BLaER1 treated with 17β-estradiol and CSF1 and Interleukin-3, amounts not matched to agents 10 nM and 100 nM (cell line): ENCODE measurements around the gene HSBP1L1.

Experiments used
- H3K27ac ChIP-seq, 11 experiments: shearing (Covaris generic); formaldehyde crosslinking; 2 replicates each; pipeline ENCODE4 v1.8.1; 2022
- H3K27me3 ChIP-seq, 11 experiments: shearing (Covaris generic); formaldehyde crosslinking; 2 replicates each; pipeline ENCODE4 v1.8.1; 2022
- H3K36me3 ChIP-seq, 11 experiments: shearing (Covaris generic); formaldehyde crosslinking; 2 replicates each; pipeline ENCODE4 v1.8.1; 2022
- H3K4me1 ChIP-seq, 10 experiments: shearing (Covaris generic); formaldehyde crosslinking; 2 replicates each; pipeline ENCODE4 v1.8.1; 2022
- H3K4me2 ChIP-seq, 11 experiments: shearing (Covaris generic); formaldehyde crosslinking; 2 replicates each; pipeline ENCODE4 v1.8.1; 2022
- H3K4me3 ChIP-seq, 10 experiments: shearing (Covaris generic); formaldehyde crosslinking; 2 replicates each; pipeline ENCODE4 v1.8.1; 2022
- H3K9ac ChIP-seq, 11 experiments: shearing (Covaris generic); formaldehyde crosslinking; 2 replicates each; pipeline ENCODE4 v1.8.1; 2022
- H3K9me3 ChIP-seq, 11 experiments: shearing (Covaris generic); formaldehyde crosslinking; replicated peaks in 1 of 11; 2 replicates each; pipeline ENCODE4 v1.8.1; 2022
- H4K20me1 ChIP-seq, 11 experiments: shearing (Covaris generic); formaldehyde crosslinking; 2 replicates each; pipeline ENCODE4 v1.8.1; 2022
- Cebpa-rat ChIP-seq, 11 experiments: shearing (Covaris generic); IDR thresholded peaks; 2 replicates each; pipeline ENCODE4 v1.8.1; 2022

Gene HSBP1L1

GRCh38 chr18:79935499-79935898, 28.9 kb upstream of the HSBP1L1 start:
- Histone ChIP-seq H3K36me3 (peaks cover 77 to 99% (median 91%) of the 10 kb centered on the region in 11 experiments), H3K27ac (peak overlapping the region in 1 of 11 experiments; percentile 33; a peak in 2 of 22 replicates), H3K9me3 (peaks cover 28 to 71% (median 49%) of the 10 kb centered on the region in 11 experiments)

GRCh38 chr18:79935925-79936324, 28.5 kb upstream of the HSBP1L1 start:
- peaks cover 78 to 99% (median 91%) of the 10 kb centered on the region in 11 experiments for H3K36me3 ChIP-seq
- no peak for TF ChIP-seq Cebpa-rat (IDR thresholded peaks at IDR 0.05)

More at GRCh38 chr18:79935499-79935898, 28.9 kb upstream of the HSBP1L1 start:
- Histone ChIP-seq H3K4me2 (peak overlapping the region in 9 of 11 experiments; percentile 2 to 87 (median 57); a peak in 14 of 22 replicates), H3K4me1 (peaks cover 22 to 45% (median 28%) of the 10 kb centered on the region in 10 experiments), H4K20me1 (peaks cover 61 to 82% (median 70%) of the 10 kb centered on the region in 11 experiments), H3K27me3 (no peaks in the 10 kb centered on the region), H3K9ac (peak overlapping the region in 2 of 11 experiments; percentile 35 to 46; a peak in 1 of 22 replicates), H3K4me3 (no peak overlapping the region)
- no peak for TF ChIP-seq Cebpa-rat (IDR thresholded peaks at IDR 0.05)

DNA sequence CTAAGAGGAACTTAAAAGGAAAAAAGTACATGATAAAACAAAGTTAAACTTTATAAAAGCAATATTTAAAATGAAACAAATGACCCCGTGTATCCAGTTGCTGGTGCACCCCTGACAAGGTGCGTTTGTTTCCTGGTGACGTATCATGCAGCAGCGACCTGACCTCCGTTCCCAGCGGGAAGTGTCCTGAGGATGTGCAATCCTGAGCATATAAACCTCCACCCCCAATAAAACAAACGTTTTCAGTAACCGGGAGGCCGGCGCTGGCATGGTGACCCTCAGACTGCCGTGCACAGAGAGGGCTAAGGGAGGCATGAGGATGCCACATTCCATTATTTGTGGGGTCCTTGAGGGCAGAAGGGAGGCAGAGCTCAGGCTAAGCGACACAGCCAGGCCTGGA, 27.8 kb upstream of the HSBP1L1 start:
- Histone ChIP-seq H3K4me2 (peak overlapping the region in 2 of 11 experiments; percentile 76 to 85; a peak in 2 of 22 replicates), H3K9ac (no peak overlapping the region), H3K9me3 (peaks cover 17 to 64% (median 38%) of the 10 kb centered on the region in 11 experiments), H3K4me3 (no peak overlapping the region), H4K20me1 (peaks cover 73 to 91% (median 81%) of the 10 kb centered on the region in 11 experiments), H3K36me3 (peaks cover 78 to 99% (median 91%) of the 10 kb centered on the region in 11 experiments), H3K27ac (no peak overlapping the region), H3K4me1 (peaks cover 22 to 45% (median 26%) of the 10 kb centered on the region in 10 experiments), H3K27me3 (no peaks in the 10 kb centered on the region)
- no peak for TF ChIP-seq Cebpa-rat (IDR thresholded peaks at IDR 0.05)

More at GRCh38 chr18:79935925-79936324, 28.5 kb upstream of the HSBP1L1 start:
- H3K4me1 ChIP-seq: peaks cover 22 to 45% (median 28%) of the 10 kb centered on the region in 10 experiments
- peaks cover 24 to 71% (median 45%) of the 10 kb centered on the region in 11 experiments for H3K9me3 ChIP-seq
- H3K27me3 ChIP-seq: no peaks in the 10 kb centered on the region
- peak overlapping the region in 7 of 11 experiments; percentile 2 to 87 (median 57); a peak in 11 of 22 replicates for H3K4me2 ChIP-seq
- H4K20me1 ChIP-seq: peaks cover 65 to 86% (median 74%) of the 10 kb centered on the region in 11 experiments
- H3K27ac ChIP-seq: peak overlapping the region in 1 of 11 experiments; percentile 33; a peak in 1 of 22 replicates
- H3K4me3 ChIP-seq: no peak overlapping the region
- no peak overlapping the region for H3K9ac ChIP-seq

DNA sequence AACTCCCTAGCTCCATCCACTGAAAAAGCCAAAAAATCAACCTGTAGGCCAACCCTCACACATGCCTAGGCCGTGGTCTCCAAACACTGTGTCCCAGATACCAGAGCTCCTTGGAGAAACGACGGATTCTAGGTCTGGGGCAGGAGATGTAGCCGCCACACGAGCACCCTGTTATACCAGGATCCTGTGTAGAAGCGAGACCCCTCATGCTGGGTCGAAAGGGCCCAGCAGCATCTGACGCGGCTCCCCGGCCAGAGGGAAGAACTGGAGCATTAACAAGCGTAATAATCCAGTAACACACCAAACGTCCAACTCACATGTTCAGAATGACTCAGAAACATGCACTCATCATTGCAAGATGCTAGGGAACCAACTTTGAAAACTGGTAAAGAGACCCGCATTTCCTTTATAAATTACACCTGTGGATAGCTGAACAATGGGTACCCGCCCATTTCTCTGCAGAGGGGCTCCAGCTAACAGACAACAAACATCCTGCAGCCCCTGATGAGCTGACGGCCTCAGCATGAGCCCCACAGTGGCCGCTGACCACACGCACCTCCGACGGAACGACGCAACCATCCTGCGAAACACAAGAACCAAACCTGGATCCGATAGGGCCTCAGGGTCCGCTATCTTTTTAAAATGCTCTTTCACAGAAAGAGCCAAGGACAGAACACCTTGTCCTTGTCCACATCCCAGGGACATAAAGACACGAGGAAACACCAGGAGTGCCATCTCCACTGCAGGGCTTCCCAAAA, 27.2 kb upstream of the HSBP1L1 start:
- Histone ChIP-seq H4K20me1 (peaks cover 79 to 97% (median 87%) of the 10 kb centered on the region in 11 experiments), H3K4me1 (peaks cover 22 to 45% (median 26%) of the 10 kb centered on the region in 10 experiments), H3K9ac (no peak overlapping the region), H3K36me3 (peaks cover 82 to 99% (median 91%) of the 10 kb centered on the region in 11 experiments), H3K4me2 (no peak overlapping the region), H3K4me3 (no peak overlapping the region), H3K27me3 (no peaks in the 10 kb centered on the region), H3K9me3 (peaks cover 10 to 58% (median 32%) of the 10 kb centered on the region in 11 experiments), H3K27ac (no peak overlapping the region)
- no peak for TF ChIP-seq Cebpa-rat (IDR thresholded peaks at IDR 0.05)

DNA sequence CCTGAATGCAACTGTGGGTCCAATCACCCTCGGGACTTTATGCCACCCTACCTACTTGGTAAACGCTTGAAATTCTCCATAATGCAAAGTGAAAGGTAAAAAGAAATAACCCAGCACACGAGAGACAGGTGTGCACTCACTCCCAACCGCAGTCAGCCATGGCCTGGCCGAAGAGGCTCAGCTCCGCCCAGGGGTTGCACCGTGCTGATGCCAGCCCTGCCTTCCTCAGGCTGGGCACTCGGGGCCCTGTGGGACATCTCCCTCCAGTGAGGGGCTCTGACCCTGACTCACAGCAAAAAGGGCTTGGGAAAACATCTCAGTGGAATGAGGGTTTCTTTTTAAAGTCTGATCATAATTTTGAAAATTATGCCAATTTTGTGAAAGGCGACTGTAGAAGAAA, 26.2 kb upstream of the HSBP1L1 start:
- H3K4me2 ChIP-seq: no peak overlapping the region
- H3K9ac ChIP-seq: no peak overlapping the region
- H3K9me3 ChIP-seq: peaks cover 1 to 49% (median 22%) of the 10 kb centered on the region in 11 experiments
- peaks cover 22 to 41% (median 26%) of the 10 kb centered on the region in 10 experiments for H3K4me1 ChIP-seq
- no peak for TF ChIP-seq Cebpa-rat (IDR thresholded peaks at IDR 0.05)
- H3K27me3 ChIP-seq: no peaks in the 10 kb centered on the region
- peaks cover 88 to 100% (median 96%) of the 10 kb centered on the region in 11 experiments for H4K20me1 ChIP-seq
- no peak overlapping the region for H3K27ac ChIP-seq
- H3K4me3 ChIP-seq: no peak overlapping the region
- peaks cover 82 to 99% (median 92%) of the 10 kb centered on the region in 11 experiments for H3K36me3 ChIP-seq

DNA sequence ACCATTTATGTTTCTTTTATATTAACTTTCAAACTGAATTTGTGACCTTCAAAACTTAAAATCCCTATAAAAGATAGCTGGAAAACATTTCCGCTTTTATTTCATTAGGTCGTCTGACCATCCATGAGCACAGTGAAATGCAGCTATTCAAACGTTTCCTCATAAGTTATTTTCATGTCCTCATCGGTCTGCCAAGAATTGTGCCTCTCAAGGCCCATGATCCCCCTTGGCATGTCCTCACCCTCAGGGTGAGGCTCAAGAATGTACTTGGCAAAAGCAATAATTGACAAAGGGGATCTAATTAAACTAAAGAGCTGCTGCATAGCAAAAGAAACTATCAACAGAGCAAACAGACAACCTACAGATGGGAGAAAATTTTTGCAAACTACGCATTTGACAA, 25.3 kb upstream of the HSBP1L1 start:
- Histone ChIP-seq H4K20me1 (peaks cover 97 to 100% (median 99%) of the 10 kb centered on the region in 11 experiments), H3K9me3 (peaks cover 0 to 40% (median 14%) of the 10 kb centered on the region in 11 experiments; a peak in 11 of 22 replicates)
- no peak for TF ChIP-seq Cebpa-rat (IDR thresholded peaks at IDR 0.05)

GRCh38 chr18:79940126-79940813, 24.2 kb upstream of the HSBP1L1 start:
- no peak overlapping the region for H3K9ac ChIP-seq
- H3K4me1 ChIP-seq: peaks cover 19 to 27% (median 23%) of the 10 kb centered on the region in 10 experiments
- H3K4me3 ChIP-seq: no peak overlapping the region

More for the DNA sequence above, 25.3 kb upstream of the HSBP1L1 start:
- H3K4me2 ChIP-seq: no peak overlapping the region
- H3K36me3 ChIP-seq: peaks cover 87 to 99% (median 91%) of the 10 kb centered on the region in 11 experiments
- no peak overlapping the region for H3K4me3 ChIP-seq
- H3K4me1 ChIP-seq: peaks cover 19 to 32% (median 23%) of the 10 kb centered on the region in 10 experiments
- H3K9ac ChIP-seq: no peak overlapping the region
- H3K27me3 ChIP-seq: no peaks in the 10 kb centered on the region
- H3K27ac ChIP-seq: no peak overlapping the region

DNA sequence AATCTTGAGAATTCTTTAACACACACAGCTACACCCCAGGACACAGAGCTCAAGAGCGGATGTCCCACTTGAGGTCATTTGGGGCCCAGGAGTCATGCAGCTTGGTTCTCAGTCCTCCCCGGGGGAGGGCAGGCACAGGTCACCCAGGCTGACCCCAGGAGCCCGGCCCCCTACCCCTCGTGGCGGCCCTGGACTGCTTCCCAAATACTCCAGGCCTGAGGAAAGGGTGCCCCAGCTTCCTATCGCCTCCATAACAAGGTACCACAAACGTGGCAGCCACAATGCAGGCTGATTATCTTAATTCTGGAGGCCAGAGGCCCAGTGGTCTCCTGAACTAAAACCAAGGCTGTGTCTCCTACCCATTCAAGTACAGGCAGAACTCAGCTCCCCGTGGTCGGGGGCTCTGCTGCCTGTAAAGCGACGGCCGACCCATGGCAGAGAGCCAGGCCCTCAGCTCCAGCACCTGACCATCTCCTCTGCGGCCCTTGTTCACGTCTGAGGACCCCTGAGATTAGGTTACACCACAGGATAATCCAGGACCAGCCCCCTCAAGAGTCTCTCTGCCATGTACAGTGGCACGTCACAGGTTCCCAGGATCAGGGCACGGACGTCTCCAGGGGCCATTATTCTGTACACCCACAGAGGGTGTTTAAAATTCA, 23.5 kb upstream of the HSBP1L1 start:
- Histone ChIP-seq H3K36me3 (peaks cover 77 to 98% (median 90%) of the 10 kb centered on the region in 11 experiments), H3K27ac (no peak overlapping the region), H3K27me3 (no peaks in the 10 kb centered on the region), H3K4me1 (peaks cover 19 to 27% (median 23%) of the 10 kb centered on the region in 10 experiments), H4K20me1 (peaks cover 99 to 100% (median 100%) of the 10 kb centered on the region in 11 experiments), H3K9me3 (peaks cover 0 to 33% (median 12%) of the 10 kb centered on the region in 11 experiments; a peak in 9 of 22 replicates), H3K4me2 (no peak overlapping the region), H3K9ac (no peak overlapping the region), H3K4me3 (no peak overlapping the region)
- TF ChIP-seq Cebpa-rat (IDR thresholded peaks at IDR 0.05): no peak

More at GRCh38 chr18:79940126-79940813, 24.2 kb upstream of the HSBP1L1 start:
- TF ChIP-seq Cebpa-rat (IDR thresholded peaks at IDR 0.05): no peak
- Histone ChIP-seq H3K9me3 (peaks cover 0 to 39% (median 12%) of the 10 kb centered on the region in 11 experiments; a peak in 9 of 22 replicates), H4K20me1 (peaks cover 99 to 100% (median 100%) of the 10 kb centered on the region in 11 experiments), H3K36me3 (peaks cover 83 to 99% (median 92%) of the 10 kb centered on the region in 11 experiments), H3K4me2 (no peak overlapping the region), H3K27me3 (no peaks in the 10 kb centered on the region), H3K27ac (no peak overlapping the region)
